Measurements from ENCODE around the gene REX1BD.

- TF ChIP-seq EZH2 (IDR thresholded peaks at IDR 0.05; ENCODE audit: borderline replicate concordance, low read depth, low read length, poor library complexity, severe bottlenecking) (no peak), CTCF (conservative IDR thresholded peaks at IDR 0.05; ENCODE audit: low read depth, low read length) (peak; percentile 72)
Measured at GRCh38 chr19:18590273-18591272, 2.0 kb downstream of the REX1BD start.
